Breast epithelium (tissue), 3 donors: ENCODE results near the gene AHRR.

Experiments
- CTCF ChIP-seq, 3 donors: fragments of 450-650 bp; IDR thresholded peaks; one replicate each; pipeline ENCODE4 v1.5.1; 2016 to 2017; ENCODE audit warnings: antibody characterized with exemption in 3 of 3, mild to moderate bottlenecking in 3 of 3, moderate library complexity in 3 of 3
- POLR2AphosphoS5 ChIP-seq, 3 donors: sonication (generic); formaldehyde crosslinking; IDR thresholded peaks; one replicate each; pipeline ENCODE4 v1.6.1; 2017; ENCODE audit warnings: antibody characterized with exemption in 3 of 3

- TF ChIP-seq CTCF (IDR thresholded peaks at IDR 0.05) (no peak), POLR2AphosphoS5 (IDR thresholded peaks at IDR 0.05) (no peak)
Observed at GRCh38 chr5:380701-381309, 59.3 kb downstream of the AHRR start.
